NCI-H69 (cell line): ENCODE measurements around the gene GCLC.
"Not testable (repeated sequence)": the region's sequence is repeated elsewhere in the genome, so short reads cannot be mapped to it uniquely, and the experiment has no call there.

ENCODE experiments used
- DNase-seq: peaks from one replicate; lab custom pipeline; 2025; lab: John Stamatoyannopoulos, UW

GCLC gene

GRCh38 chr6:53492860-53493634, 51.9 kb downstream of the GCLC start:
- peak; percentile 69 for DNase-seq

- no peak for DNase-seq
These were observed 57.8 kb downstream of the GCLC start for GRCh38 chr6:53487080-53487479.

- no peak for DNase-seq
These were observed 58.2 kb downstream of the GCLC start for GRCh38 chr6:53486679-53487078.

- DNase-seq = peak; percentile 79
These were observed 60.2 kb downstream of the GCLC start for GRCh38 chr6:53484476-53485280.

GRCh38 chr6:53483423-53484353, 61.2 kb downstream of the GCLC start:
- DNase-seq = no peak

- no peak for DNase-seq
These were observed 63.6 kb downstream of the GCLC start for GRCh38 chr6:53481323-53481722.

- not testable (repeated sequence) for DNase-seq
These were observed 64.1 kb downstream of the GCLC start for GRCh38 chr6:53480774-53481173.

- DNase-seq = no peak
These were observed 65.0 kb downstream of the GCLC start for GRCh38 chr6:53479871-53480270.

GRCh38 chr6:53476964-53477363, 67.9 kb downstream of the GCLC start:
- no peak for DNase-seq

GRCh38 chr6:53474010-53474409, 70.9 kb downstream of the GCLC start:
- DNase-seq = no peak

- DNase-seq = no peak
These were observed 75.7 kb downstream of the GCLC start for GRCh38 chr6:53469163-53469562.

- DNase-seq = no peak
These were observed 78.6 kb downstream of the GCLC start for GRCh38 chr6:53466257-53466656.

- DNase-seq = no peak
These were observed 79.2 kb downstream of the GCLC start for GRCh38 chr6:53465732-53466131.

- DNase-seq = no peak
These were observed 79.9 kb downstream of the GCLC start for GRCh38 chr6:53464927-53465460.

- DNase-seq = no peak
These were observed 80.4 kb downstream of the GCLC start for GRCh38 chr6:53464483-53464882.

- peak; percentile 83 for DNase-seq
These were observed 83.2 kb downstream of the GCLC start for GRCh38 chr6:53461696-53462095.

GRCh38 chr6:53461041-53461656, 83.8 kb downstream of the GCLC start:
- peak; percentile 67 for DNase-seq

GRCh38 chr6:53458105-53458866, 86.6 kb downstream of the GCLC start:
- DNase-seq = no peak

GRCh38 chr6:53456809-53457208, 88.1 kb downstream of the GCLC start:
- no peak for DNase-seq

- no peak for DNase-seq
These were observed 89.2 kb downstream of the GCLC start for GRCh38 chr6:53455678-53456077.

GRCh38 chr6:53451165-53451564, 93.7 kb downstream of the GCLC start:
- DNase-seq = no peak
